Measurements from ENCODE around the gene SF3B3.

Gene SF3B3

DNA sequence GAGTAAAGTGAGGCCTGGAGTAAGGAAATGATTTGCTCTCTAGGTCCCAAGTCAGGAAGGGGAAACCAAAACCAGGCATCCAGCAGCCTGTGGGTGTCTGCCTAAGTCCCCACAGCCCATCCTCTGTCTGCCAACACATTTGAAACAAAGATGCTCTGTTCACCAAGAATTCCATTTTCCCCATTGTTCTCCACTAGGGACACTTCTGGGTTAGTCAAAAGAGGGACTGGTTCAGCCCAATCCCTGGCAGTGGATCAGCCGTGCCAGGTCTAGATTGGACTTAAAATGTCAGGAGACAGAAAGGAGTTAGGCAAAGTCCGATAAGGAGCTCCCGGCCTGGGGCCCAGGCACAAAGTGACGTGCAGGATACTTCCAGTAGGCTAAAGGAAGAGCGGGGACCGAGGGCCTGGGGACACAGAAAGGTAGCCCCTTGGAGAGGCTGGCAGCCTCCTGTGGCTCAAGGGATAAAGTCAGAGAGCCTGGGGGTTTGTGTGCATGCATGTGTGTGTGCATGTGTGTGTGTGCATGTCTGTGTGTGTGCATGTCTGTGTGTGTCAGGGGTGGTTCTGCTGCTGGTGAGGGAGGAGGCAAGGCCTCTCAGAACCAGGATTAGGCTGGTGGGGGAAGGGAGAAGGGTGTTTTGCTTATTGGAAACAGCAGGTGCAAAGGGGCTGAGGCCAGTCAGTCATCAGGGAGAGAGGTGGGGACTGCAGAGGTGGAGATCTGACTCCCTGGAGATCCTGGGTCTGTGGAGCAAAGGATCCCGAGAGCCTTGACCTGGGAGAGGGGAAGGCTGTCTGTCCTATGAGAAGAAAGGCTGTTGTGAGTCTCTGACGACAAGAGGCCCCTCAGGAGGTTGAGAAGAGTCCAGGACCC is 81.0 kb downstream of the SF3B3 start:
- Histone ChIP-seq H3K27ac (no peak overlapping the region), H3K9ac (ENCODE audit: insufficient read length) (no peak overlapping the region), H3K9me3 (ENCODE audit: low read depth, low read length) (no peaks in the 10 kb centered on the region)

GRCh38 chr16:70605283-70605657 is 81.7 kb downstream of the SF3B3 start:
- no peak overlapping the region for H3K9ac ChIP-seq (ENCODE audit: insufficient read length)
- no peak overlapping the region for H3K27ac ChIP-seq
- no peaks in the 10 kb centered on the region for H3K36me3 ChIP-seq (ENCODE audit: insufficient read depth, low read length)
- no peak overlapping the region for H3K4me3 ChIP-seq
- no peak for DNase-seq (ENCODE audit: low read depth, low spot score)
- TF ChIP-seq FOXP2 (optimal IDR thresholded peaks at IDR 0.05; ENCODE audit: control extremely low read depth, extremely low read length, insufficient read depth), result no peak
- TF ChIP-seq POLR2AphosphoS5 (IDR thresholded peaks at IDR 0.05; ENCODE audit: borderline replicate concordance, low read depth, low read length), result no peak
- no peak for TF ChIP-seq EZH2 (IDR thresholded peaks at IDR 0.05)
- H3K9me3 ChIP-seq (ENCODE audit: low read depth, low read length), result no peaks in the 10 kb centered on the region

More for the DNA sequence above, 81.0 kb downstream of the SF3B3 start:
- TF ChIP-seq POLR2AphosphoS5 (IDR thresholded peaks at IDR 0.05; ENCODE audit: borderline replicate concordance, low read depth, low read length) (no peak), EZH2 (IDR thresholded peaks at IDR 0.05) (no peak), FOXP2 (optimal IDR thresholded peaks at IDR 0.05; ENCODE audit: control extremely low read depth, extremely low read length, insufficient read depth) (no peak)
- no peaks in the 10 kb centered on the region for H3K36me3 ChIP-seq (ENCODE audit: insufficient read depth, low read length)
- no peak for DNase-seq (ENCODE audit: low read depth, low spot score)
- H3K4me3 ChIP-seq, result no peak overlapping the region

DNA sequence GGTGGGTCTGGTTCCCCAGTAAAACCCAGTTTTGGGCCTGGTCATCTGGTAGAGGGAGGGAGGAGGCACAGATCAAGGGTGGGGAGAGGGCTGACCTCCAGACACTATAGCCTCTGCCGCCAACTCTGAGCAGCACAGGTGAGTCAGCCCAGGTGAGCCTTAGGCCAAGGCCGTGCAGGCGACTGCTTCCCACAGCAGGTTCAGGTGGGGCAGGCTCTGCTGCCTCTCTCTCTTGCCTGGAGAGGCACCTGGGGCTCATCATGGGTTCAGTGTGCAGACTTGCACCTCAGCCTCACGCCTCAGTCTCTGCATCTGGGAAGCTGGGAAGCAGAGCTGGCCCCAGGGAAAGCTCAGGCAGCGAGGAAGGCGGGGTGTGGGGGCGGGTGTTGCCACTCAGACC is 84.9 kb downstream of the SF3B3 start:
- H3K27ac ChIP-seq, result no peak overlapping the region
- H3K36me3 ChIP-seq (ENCODE audit: insufficient read depth, low read length), result no peaks in the 10 kb centered on the region
- no peak for DNase-seq (ENCODE audit: low read depth, low spot score)
- no peak for TF ChIP-seq EZH2 (IDR thresholded peaks at IDR 0.05)
- no peak for TF ChIP-seq POLR2AphosphoS5 (IDR thresholded peaks at IDR 0.05; ENCODE audit: borderline replicate concordance, low read depth, low read length)
- no peak for TF ChIP-seq FOXP2 (optimal IDR thresholded peaks at IDR 0.05; ENCODE audit: control extremely low read depth, extremely low read length, insufficient read depth)
- no peak overlapping the region for H3K9ac ChIP-seq (ENCODE audit: insufficient read length)
- H3K4me3 ChIP-seq, result no peak overlapping the region
- no peaks in the 10 kb centered on the region for H3K9me3 ChIP-seq (ENCODE audit: low read depth, low read length)

DNA sequence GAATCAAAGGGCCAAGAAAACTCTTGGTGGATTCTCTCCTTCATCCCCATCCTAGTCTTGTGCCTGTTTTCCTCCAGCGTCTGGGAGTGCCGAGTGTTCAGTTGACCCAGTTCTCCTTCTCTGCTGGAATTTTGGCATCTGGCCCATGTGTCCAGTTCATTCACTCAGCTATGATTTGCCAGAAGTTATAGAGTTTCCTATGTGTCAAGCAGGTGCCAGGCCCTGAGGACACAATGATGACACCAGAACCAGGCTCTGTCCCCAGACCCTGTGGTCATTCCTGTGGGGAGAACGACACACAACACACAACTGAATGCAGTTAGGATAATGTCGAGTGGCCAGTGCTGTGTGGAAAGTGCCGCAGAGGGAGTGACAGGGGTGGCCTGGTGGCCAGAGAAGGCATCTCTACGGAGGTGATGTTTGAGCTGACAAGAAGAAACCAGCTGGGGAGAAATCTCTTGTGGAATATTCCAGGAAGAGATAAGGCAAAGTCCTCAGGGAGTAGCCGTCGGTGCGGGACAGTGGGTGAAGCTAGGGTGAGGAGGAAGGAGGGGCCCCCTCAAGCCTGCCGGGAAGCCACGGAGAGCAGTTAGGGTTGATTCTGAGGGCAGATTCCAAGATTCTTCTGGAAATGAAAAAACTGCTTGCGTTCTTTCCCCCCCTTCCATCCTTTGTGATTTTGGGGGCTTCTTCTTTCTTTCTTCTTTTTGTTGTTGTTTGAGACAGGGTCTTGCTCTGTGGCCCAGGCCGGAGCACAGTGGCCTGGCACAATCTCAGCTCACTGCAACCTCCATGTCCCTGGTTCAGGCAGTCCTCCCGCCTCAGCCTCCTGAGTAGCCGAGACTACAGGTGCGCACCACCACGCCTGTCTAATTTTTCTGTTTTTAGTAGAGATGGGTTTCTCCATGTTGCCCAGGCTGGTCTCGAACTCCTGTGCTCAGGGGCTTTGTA is 86.9 kb downstream of the SF3B3 start:
- Histone ChIP-seq H3K9ac (ENCODE audit: insufficient read length) (no peak overlapping the region), H3K27ac (no peak overlapping the region), H3K9me3 (ENCODE audit: low read depth, low read length) (no peaks in the 10 kb centered on the region), H3K4me3 (no peak overlapping the region), H3K36me3 (ENCODE audit: insufficient read depth, low read length) (no peaks in the 10 kb centered on the region)
- TF ChIP-seq POLR2AphosphoS5 (IDR thresholded peaks at IDR 0.05; ENCODE audit: borderline replicate concordance, low read depth, low read length) (no peak), FOXP2 (optimal IDR thresholded peaks at IDR 0.05; ENCODE audit: control extremely low read depth, extremely low read length, insufficient read depth) (no peak), EZH2 (IDR thresholded peaks at IDR 0.05) (no peak)
- DNase-seq (ENCODE audit: low read depth, low spot score), result no peak

GRCh38 chr16:70611224-70611598 is 87.6 kb downstream of the SF3B3 start:
- Histone ChIP-seq H3K9ac (ENCODE audit: insufficient read length) (no peak overlapping the region), H3K27ac (no peak overlapping the region), H3K4me3 (no peak overlapping the region), H3K36me3 (ENCODE audit: insufficient read depth, low read length) (no peaks in the 10 kb centered on the region), H3K9me3 (ENCODE audit: low read depth, low read length) (no peaks in the 10 kb centered on the region)
- TF ChIP-seq EZH2 (IDR thresholded peaks at IDR 0.05), result no peak
- TF ChIP-seq FOXP2 (optimal IDR thresholded peaks at IDR 0.05; ENCODE audit: control extremely low read depth, extremely low read length, insufficient read depth), result no peak
- no peak for TF ChIP-seq POLR2AphosphoS5 (IDR thresholded peaks at IDR 0.05; ENCODE audit: borderline replicate concordance, low read depth, low read length)
- no peak for DNase-seq (ENCODE audit: low read depth, low spot score)

GRCh38 chr16:70611785-70612303 is 88.2 kb downstream of the SF3B3 start:
- no peaks in the 10 kb centered on the region for H3K9me3 ChIP-seq (ENCODE audit: low read depth, low read length)
- no peak overlapping the region for H3K27ac ChIP-seq
- no peak for TF ChIP-seq POLR2AphosphoS5 (IDR thresholded peaks at IDR 0.05; ENCODE audit: borderline replicate concordance, low read depth, low read length)
- no peak for TF ChIP-seq EZH2 (IDR thresholded peaks at IDR 0.05)
- TF ChIP-seq FOXP2 (optimal IDR thresholded peaks at IDR 0.05; ENCODE audit: control extremely low read depth, extremely low read length, insufficient read depth), result no peak
- DNase-seq (ENCODE audit: low read depth, low spot score), result no peak
- H3K36me3 ChIP-seq (ENCODE audit: insufficient read depth, low read length), result no peaks in the 10 kb centered on the region
- no peak overlapping the region for H3K9ac ChIP-seq (ENCODE audit: insufficient read length)
- no peak overlapping the region for H3K4me3 ChIP-seq

DNA sequence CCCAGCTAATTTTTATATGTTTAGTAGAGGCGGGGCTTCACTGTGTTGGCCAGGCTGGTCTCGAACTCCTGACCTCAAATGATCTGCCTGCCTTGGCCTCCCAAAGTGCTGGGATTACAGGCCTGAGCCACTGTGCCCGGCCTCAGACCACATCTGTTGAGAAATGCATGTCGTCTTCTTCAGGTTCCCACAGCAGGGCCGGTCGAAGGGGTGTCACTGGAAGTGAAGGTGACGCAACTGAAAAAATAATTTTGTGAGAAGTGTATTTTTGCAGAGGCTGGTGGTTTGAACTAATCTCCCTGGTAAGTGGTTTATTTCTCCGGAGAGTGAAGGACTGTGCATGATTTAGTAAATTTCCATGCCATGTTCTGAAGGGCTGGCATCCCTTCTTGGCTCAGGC is 89.3 kb downstream of the SF3B3 start:
- H3K36me3 ChIP-seq (ENCODE audit: insufficient read depth, low read length), result no peaks in the 10 kb centered on the region
- no peak overlapping the region for H3K4me3 ChIP-seq
- no peak overlapping the region for H3K27ac ChIP-seq
- no peak for TF ChIP-seq FOXP2 (optimal IDR thresholded peaks at IDR 0.05; ENCODE audit: control extremely low read depth, extremely low read length, insufficient read depth)
- TF ChIP-seq EZH2 (IDR thresholded peaks at IDR 0.05), result no peak
- no peak for TF ChIP-seq POLR2AphosphoS5 (IDR thresholded peaks at IDR 0.05; ENCODE audit: borderline replicate concordance, low read depth, low read length)
- H3K9me3 ChIP-seq (ENCODE audit: low read depth, low read length), result no peaks in the 10 kb centered on the region
- no peak overlapping the region for H3K9ac ChIP-seq (ENCODE audit: insufficient read length)
- no peak for DNase-seq (ENCODE audit: low read depth, low spot score)
